DND-41 (cell line): Measurements from ENCODE around the gene LENG9.

Experiments
- EZH2 ChIP-seq: IDR thresholded peaks from 3 replicates; pipeline ENCODE4 v1.6.1; 2012; ENCODE audit warnings: borderline replicate concordance, low read depth, mild to moderate bottlenecking, moderate library complexity, low read length, inconsistent platforms; ENCODE audit not compliant: severe bottlenecking
- TF ChIP-seq, protein P1 (sequence below): IDR thresholded peaks from 2 replicates; pipeline ENCODE4 v1.5.1; 2012; ENCODE audit warnings: borderline replicate concordance, low read length, moderate library complexity, mild to moderate bottlenecking; ENCODE audit not compliant: poor library complexity, severe bottlenecking; ENCODE audit errors: extremely low read depth

DNA sequence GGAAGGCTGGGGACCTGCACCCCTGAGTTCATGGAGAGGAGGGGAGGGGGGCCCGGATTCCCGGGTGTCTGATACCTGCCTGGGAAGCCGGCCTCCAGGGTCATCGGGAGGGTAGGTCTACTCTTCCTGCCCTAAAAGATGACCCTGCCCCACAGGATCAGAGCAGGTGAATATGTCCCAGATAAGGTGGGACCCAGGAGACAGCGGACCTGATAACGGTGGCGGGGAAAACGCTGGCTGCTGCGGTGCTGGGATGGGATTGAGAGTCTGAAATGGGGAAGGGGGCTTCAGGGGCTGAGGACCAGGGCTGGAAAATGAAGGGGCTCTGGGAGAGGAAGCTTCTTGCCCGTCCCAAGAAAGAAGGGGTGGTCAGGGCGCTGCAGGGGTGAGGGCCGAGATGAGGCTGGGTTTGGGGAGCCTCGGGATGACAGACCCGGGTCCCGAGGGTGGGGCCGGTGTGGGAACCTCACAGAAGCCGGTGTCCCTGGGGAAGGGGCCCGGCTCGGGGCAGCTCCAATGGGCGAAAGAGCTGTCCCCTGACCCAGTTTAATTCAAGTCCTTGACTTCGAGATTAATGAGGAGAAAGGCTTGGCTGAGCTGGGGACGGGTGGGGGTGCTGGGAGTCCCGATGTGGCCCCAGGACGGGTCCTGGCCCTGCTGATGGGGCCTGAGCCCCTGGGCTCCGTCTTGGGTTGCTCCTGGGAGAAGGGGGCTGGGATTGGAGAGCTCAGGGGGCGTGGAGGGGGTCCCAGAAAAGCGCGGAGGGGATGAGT, 47.5 kb downstream of the LENG9 start:
- TF ChIP-seq, protein P1, sequence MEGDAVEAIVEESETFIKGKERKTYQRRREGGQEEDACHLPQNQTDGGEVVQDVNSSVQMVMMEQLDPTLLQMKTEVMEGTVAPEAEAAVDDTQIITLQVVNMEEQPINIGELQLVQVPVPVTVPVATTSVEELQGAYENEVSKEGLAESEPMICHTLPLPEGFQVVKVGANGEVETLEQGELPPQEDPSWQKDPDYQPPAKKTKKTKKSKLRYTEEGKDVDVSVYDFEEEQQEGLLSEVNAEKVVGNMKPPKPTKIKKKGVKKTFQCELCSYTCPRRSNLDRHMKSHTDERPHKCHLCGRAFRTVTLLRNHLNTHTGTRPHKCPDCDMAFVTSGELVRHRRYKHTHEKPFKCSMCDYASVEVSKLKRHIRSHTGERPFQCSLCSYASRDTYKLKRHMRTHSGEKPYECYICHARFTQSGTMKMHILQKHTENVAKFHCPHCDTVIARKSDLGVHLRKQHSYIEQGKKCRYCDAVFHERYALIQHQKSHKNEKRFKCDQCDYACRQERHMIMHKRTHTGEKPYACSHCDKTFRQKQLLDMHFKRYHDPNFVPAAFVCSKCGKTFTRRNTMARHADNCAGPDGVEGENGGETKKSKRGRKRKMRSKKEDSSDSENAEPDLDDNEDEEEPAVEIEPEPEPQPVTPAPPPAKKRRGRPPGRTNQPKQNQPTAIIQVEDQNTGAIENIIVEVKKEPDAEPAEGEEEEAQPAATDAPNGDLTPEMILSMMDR: no peak
- no peak for TF ChIP-seq EZH2
